Skeletal muscle satellite cell (primary cell): Measurements from ENCODE around the gene PCAT7. TPM values are rescaled to one million over a fixed set of nuclear protein-coding genes. Genes with fewer than 3 reads are reported as not detected.
"Not testable (repeated sequence)": the region's sequence is repeated elsewhere in the genome, so short reads cannot be mapped to it uniquely, and the experiment has no call there.

Experiments
- H3K27me3 ChIP-seq: 2 replicates; pipeline ENCODE4 v1.7.0; 2013; ENCODE audit warnings: low read length; ENCODE audit not compliant: control insufficient read depth, insufficient read depth
- H3K36me3 ChIP-seq: 2 replicates; pipeline ENCODE4 v1.7.0; 2013; ENCODE audit warnings: mild to moderate bottlenecking, control low read depth, low read length; ENCODE audit not compliant: insufficient read depth
- H3K4me1 ChIP-seq: 2 replicates; pipeline ENCODE4 v1.7.0; 2013; ENCODE audit warnings: low read length; ENCODE audit not compliant: control insufficient read depth, insufficient read depth
- H3K4me2 ChIP-seq: 2 replicates; pipeline ENCODE4 v1.7.0; 2013; ENCODE audit warnings: mild to moderate bottlenecking, low read length
- H3K4me3 ChIP-seq: 2 replicates; pipeline ENCODE4 v1.7.0; 2013; ENCODE audit warnings: low read length
- H3K9ac ChIP-seq: 2 replicates; pipeline ENCODE4 v1.7.0; 2013; ENCODE audit warnings: mild to moderate bottlenecking, low read depth, low read length, moderate library complexity
- H3K9me3 ChIP-seq: replicated peaks from 2 replicates; pipeline ENCODE4 v1.7.0; 2013; ENCODE audit warnings: mild to moderate bottlenecking, control low read depth, low read length
- total RNA-seq: library from RNA; depleted of rRNA; stranded (reverse); fragments of >200 nt; gene quantifications from 2 replicates; pipeline ENCODE4 v1.2.3, GENCODE V29; 2012; rRNA removed

The PCAT7 gene
- not detected in 2 replicates for total RNA-seq

GRCh38 chr9:94554439-94555331 is at the start of gene PCAT7:
TSS of gene PCAT7 (plus strand) at chr9:94555083.
- Histone ChIP-seq H3K4me3 (peak within 1 kb of the TSS; percentile 24), H3K9ac (peak within 1 kb of the TSS; percentile 45), H3K36me3 (no peaks in the 10 kb centered on the region), H3K9me3 (no peaks in the 10 kb centered on the region), H3K4me2 (no peak within 1 kb of the TSS), H3K4me1 (no peaks in the 10 kb centered on the region), H3K27me3 (peaks cover 3% of the 10 kb centered on the region)

DNA sequence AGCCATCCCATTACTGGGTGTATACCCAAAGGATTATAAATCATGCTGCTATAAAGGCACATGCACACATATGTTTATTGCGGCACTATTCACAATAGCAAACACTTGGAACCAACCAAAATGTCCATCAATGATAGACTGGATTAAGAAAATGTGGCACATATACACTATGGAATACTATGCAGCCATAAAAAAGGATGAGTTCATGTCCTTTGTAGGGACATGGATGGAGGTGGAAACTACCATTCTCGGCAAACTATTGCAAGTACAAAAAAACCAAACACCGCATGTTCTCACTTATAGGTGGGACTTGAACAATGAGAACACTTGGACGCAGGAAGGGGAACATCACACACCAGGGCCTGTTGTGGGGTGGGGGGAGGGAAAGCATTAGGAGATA is 48.5 kb upstream of the PCAT7 start:
- not testable (repeated sequence) for H3K9ac ChIP-seq, H3K36me3 ChIP-seq, H3K4me3 ChIP-seq, H3K9me3 ChIP-seq, H3K4me1 ChIP-seq, H3K27me3 ChIP-seq, H3K4me2 ChIP-seq

- H3K36me3 ChIP-seq = no peaks in the 10 kb centered on the region
- no peak overlapping the region for H3K4me2 ChIP-seq
- H3K4me1 ChIP-seq = no peaks in the 10 kb centered on the region
Measured at GRCh38 chr9:94507531-94508258, 47.2 kb upstream of the PCAT7 start.

DNA sequence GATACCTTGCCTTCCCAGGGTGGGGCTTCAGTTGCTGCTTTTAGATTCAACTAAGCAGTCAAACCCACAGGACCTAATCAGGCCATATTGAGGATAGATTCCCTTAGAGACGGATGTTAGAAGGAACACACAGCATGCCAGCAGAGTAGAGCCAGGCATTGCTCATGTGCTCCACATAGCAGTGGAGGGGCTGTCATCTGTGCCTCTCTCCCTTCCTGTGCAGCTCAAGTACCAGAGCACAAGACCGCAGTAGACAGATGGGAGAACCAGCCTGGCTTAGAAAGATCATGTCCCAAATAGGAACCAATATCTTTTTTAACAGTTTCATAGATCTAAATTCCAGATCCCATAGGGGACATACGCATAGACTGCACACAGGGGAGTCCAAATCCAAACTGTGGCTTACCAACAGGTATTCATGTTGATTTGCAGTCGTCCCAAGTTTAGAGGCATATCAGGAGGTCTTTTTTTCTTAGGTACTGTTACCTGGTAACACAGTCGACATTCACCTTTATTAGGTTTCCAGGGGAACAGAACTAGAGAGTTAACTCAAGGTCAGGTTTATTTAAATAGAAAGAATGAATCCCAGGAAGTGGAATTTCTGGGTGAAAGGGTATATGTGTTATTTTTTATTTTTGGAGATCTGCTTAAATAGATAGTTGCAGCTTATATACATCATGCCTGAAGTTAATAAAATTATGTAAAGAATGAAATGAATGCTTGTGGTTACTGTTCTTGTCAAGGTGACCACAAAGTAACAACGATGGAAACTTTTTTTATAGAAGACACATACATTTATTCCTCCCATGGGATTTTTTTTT is 43.5 kb upstream of the PCAT7 start:
- H3K9ac ChIP-seq = no peak overlapping the region
- H3K4me2 ChIP-seq = no peak overlapping the region
- H3K4me1 ChIP-seq = no peaks in the 10 kb centered on the region
- no peaks in the 10 kb centered on the region for H3K9me3 ChIP-seq
- H3K4me3 ChIP-seq = no peak overlapping the region
- peaks cover 9% of the 10 kb centered on the region for H3K27me3 ChIP-seq
- H3K36me3 ChIP-seq = no peaks in the 10 kb centered on the region

More at GRCh38 chr9:94507531-94508258, 47.2 kb upstream of the PCAT7 start:
- Histone ChIP-seq H3K9ac (no peak overlapping the region), H3K4me3 (no peak overlapping the region), H3K27me3 (peaks cover 9% of the 10 kb centered on the region), H3K9me3 (no peaks in the 10 kb centered on the region)

DNA sequence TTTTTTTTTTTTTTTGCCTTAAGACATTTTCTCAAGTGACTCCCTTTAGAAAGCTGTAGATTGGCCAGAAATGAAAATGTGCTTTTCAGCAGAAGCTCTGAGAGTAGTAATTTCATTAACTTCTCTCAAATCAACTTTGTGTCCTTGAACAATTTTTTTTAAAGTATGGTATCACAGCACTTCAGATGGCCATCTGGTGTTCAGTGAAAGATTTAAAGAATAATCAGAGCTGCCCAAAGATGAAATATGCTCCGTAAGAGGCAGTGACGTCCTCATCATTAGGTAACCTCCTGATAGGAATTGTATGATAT is 43.0 kb upstream of the PCAT7 start:
- Histone ChIP-seq H3K36me3 (no peaks in the 10 kb centered on the region), H3K4me1 (no peaks in the 10 kb centered on the region), H3K4me2 (no peak overlapping the region), H3K4me3 (no peak overlapping the region), H3K9me3 (no peaks in the 10 kb centered on the region), H3K9ac (no peak overlapping the region), H3K27me3 (peaks cover 9% of the 10 kb centered on the region)

DNA sequence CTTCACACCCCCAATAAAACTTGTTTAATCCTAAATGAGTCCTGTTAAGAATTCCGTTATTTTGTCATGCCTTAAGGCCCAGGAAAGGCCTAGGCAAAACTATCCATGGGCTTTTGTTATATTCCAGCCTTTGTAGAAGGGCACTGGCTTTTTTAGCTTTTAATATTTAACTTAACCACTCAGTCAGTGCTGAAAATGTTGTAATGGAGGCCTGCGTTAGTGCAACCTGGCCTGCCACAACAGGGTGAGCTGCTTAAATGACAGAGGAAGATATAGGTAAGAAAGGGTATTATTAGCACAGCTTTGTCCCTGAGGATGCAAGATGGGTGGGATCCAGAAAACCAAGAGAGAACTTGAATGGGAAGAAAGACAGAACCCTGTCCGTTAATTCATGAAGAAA is 40.2 kb upstream of the PCAT7 start:
- Histone ChIP-seq H3K4me2 (no peak overlapping the region), H3K9ac (no peak overlapping the region)

DNA sequence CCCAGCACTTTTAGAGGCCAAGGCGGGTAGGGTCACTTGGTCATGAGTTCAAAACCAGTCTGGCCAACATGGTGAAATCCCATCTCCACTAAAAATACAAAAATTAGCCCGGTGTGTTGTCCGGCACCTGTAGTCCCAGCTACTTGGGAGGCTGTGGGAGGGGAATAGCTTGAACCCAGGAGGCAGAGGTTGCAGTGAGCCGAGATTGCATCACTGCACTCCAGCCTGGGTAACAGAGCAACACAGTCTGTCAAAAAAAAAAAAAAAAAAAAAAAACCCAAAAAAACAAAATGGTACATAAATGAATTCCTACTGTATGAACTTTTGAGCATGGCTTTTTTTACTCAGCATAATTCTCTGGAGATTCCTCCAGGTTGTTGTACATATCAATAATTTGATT is 37.6 kb upstream of the PCAT7 start:
- H3K36me3 ChIP-seq = no peaks in the 10 kb centered on the region
- no peak overlapping the region for H3K4me3 ChIP-seq
- H3K27me3 ChIP-seq = peaks cover under 1% of the 10 kb centered on the region
- no peaks in the 10 kb centered on the region for H3K4me1 ChIP-seq
- no peak overlapping the region for H3K9ac ChIP-seq
- no peaks in the 10 kb centered on the region for H3K9me3 ChIP-seq
- no peak overlapping the region for H3K4me2 ChIP-seq

More for the DNA sequence above, 40.2 kb upstream of the PCAT7 start:
- no peaks in the 10 kb centered on the region for H3K36me3 ChIP-seq
- H3K27me3 ChIP-seq = peaks cover 9% of the 10 kb centered on the region
- H3K4me1 ChIP-seq = no peaks in the 10 kb centered on the region
- H3K9me3 ChIP-seq = no peaks in the 10 kb centered on the region
- H3K4me3 ChIP-seq = no peak overlapping the region

DNA sequence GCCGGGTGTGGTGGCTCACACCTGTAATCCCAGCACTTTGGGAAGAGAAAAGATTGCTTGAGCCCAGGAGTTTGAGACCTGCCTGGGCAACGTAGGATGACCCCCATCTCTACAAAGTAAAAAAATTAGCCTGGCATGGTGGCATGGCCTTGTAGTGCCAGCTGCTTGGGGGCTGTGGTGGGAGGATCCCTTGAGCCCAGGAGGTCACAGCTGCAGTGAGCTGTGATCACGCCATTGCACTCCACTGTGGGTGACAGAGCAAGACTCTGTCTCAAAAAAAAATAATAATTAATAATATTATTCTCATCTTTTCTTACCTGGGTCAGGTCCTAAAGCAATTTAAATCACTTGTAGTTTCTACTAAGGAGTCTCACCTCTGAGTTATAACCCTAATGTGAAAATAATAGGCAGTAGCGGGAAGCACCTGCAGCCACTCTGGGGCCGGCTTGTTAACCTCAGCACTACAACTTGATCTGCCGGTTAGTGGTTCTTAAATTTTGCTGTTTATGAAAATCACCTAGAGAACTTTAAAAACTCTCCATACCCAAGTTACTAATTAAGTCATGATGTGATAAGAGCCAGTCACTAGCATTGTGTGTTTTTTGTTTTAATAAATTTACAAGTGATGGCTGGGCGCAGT is 29.4 kb upstream of the PCAT7 start:
- Histone ChIP-seq H3K9ac (no peak overlapping the region), H3K4me3 (no peak overlapping the region), H3K9me3 (no peaks in the 10 kb centered on the region)

GRCh38 chr9:94526271-94526670 is 28.6 kb upstream of the PCAT7 start:
- H3K4me1 ChIP-seq = no peaks in the 10 kb centered on the region
- no peaks in the 10 kb centered on the region for H3K36me3 ChIP-seq
- no peak overlapping the region for H3K4me3 ChIP-seq
- H3K9me3 ChIP-seq = no peaks in the 10 kb centered on the region
- H3K27me3 ChIP-seq = peaks cover 6% of the 10 kb centered on the region
- H3K9ac ChIP-seq = no peak overlapping the region
- H3K4me2 ChIP-seq = no peak overlapping the region

More for the DNA sequence above, 29.4 kb upstream of the PCAT7 start:
- H3K4me1 ChIP-seq = no peaks in the 10 kb centered on the region
- H3K4me2 ChIP-seq = no peak overlapping the region
- no peaks in the 10 kb centered on the region for H3K36me3 ChIP-seq
- H3K27me3 ChIP-seq = peaks cover 6% of the 10 kb centered on the region

DNA sequence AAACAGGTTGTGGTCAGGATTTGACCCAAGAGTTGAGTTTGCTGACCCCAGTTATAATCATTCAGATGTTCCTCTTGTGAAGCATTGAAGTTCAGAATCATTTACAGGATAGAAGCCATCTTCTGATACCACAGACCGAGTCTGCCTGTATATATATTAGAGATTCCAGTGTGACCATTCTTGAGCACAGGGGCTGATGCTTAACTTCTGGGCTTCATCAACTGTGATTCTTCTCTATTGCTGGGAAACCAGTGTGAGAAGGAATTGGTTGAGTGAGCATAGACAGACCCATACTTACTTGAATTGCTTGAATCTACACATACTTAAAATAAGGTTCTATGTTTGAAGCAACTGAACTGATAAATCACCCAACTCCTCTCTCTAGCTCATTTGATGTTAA is 27.9 kb upstream of the PCAT7 start:
- no peaks in the 10 kb centered on the region for H3K9me3 ChIP-seq
- H3K4me3 ChIP-seq = no peak overlapping the region
- no peaks in the 10 kb centered on the region for H3K4me1 ChIP-seq
- H3K9ac ChIP-seq = no peak overlapping the region
- H3K36me3 ChIP-seq = no peaks in the 10 kb centered on the region
- H3K4me2 ChIP-seq = no peak overlapping the region
- peaks cover 6% of the 10 kb centered on the region for H3K27me3 ChIP-seq

DNA sequence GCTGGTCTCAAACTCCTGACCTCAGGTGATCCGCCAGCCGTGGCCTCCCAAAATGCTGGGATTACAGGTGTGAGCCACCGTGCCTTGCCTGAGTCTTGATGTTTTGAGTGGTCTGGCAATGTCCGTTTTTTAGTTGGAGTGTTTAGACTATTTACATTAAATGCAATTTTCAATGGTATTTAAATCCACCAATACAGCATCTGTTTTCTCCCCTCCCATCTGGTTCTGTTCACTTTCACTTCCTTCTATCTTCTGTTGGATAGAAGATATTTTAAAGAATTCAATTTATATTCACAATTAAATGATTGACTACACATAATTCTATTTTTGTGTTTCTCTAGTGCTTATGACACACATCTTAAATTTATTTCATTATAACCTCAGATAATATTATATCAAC is 26.0 kb upstream of the PCAT7 start:
- Histone ChIP-seq H3K9ac (no peak overlapping the region), H3K4me3 (no peak overlapping the region), H3K36me3 (no peaks in the 10 kb centered on the region), H3K4me2 (no peak overlapping the region), H3K4me1 (no peaks in the 10 kb centered on the region), H3K27me3 (peaks cover 6% of the 10 kb centered on the region), H3K9me3 (no peaks in the 10 kb centered on the region)
